NCI-H2081 treated with DMSO at 0.1 percent for 48 hours (cell line): ENCODE results near the gene NUTM2B.
"Not testable (repeated sequence)": the region's sequence is repeated elsewhere in the genome, so short reads cannot be mapped to it uniquely, and the experiment has no call there.

Experiments used
- DNase-seq: peaks from one replicate; lab custom pipeline; 2025; lab: John Stamatoyannopoulos, UW

Gene NUTM2B

GRCh38 chr10:79726620-79727019 is 23.6 kb downstream of the NUTM2B start:
- DNase-seq = not testable (repeated sequence)

GRCh38 chr10:79744844-79745243 is 41.8 kb downstream of the NUTM2B start:
- DNase-seq = not testable (repeated sequence)

- DNase-seq = not testable (repeated sequence)
Observed at GRCh38 chr10:79748510-79748909, 45.5 kb downstream of the NUTM2B start.

GRCh38 chr10:79753601-79754000 is 50.6 kb downstream of the NUTM2B start:
- DNase-seq = not testable (repeated sequence)

- not testable (repeated sequence) for DNase-seq
Observed at GRCh38 chr10:79758297-79758993, 55.4 kb downstream of the NUTM2B start.
